ENCODE results near the gene SSC4D.
"Not testable (repeated sequence)": the region's sequence is repeated elsewhere in the genome, so short reads cannot be mapped to it uniquely, and the experiment has no call there.

The SSC4D gene

DNA sequence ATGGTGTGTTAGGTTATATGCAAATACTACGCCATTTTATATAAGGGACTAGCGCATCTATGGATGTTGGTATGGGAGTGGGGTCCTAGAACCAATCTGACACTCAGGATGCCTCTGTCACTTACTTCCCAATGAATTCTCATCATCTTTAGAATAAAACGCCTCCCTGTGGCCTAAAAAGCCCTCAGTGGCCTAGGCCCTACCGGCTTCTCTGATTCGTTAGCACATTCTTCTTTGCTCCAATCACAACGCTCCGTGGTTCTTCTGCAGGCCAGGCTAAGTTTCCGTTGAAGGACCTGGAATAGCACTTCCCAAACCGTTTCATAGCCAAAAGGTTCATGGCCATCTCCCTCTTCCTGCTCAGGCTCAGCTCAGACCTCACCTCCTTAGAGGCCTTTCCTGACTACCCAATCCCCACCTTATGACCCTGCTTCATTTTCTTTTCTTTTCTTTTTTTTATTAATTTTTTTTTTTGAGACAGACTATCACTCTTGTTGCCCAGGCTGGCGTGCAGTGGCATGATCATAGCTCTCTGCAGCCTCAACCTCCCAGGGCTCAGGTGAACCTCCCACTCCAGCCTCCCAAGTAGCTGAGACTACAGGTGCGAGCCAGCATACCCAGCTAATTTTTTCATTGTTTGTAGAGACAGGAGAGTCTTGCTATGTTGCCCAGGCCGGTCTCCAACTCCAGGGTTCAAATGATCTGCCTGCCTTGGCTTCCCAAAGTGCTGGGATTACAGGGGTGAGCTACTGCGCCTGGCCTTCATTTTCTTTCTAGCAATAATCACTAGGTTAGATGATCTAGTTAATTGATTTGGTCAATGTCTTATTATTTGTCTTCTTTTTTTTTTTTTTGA is 26.2 kb downstream of the SSC4D start:
- no peak for DNase-seq (ENCODE audit: low spot score)
- H3K4me1 Mint-ChIP-seq (ENCODE audit: low read depth): no peaks in the 10 kb centered on the region
- H3K36me3 Mint-ChIP-seq (ENCODE audit: low read depth): no peaks in the 10 kb centered on the region
- H3K27ac Mint-ChIP-seq: no peak overlapping the region
- no peak overlapping the region for H3K4me3 Mint-ChIP-seq
- no peaks in the 10 kb centered on the region for H3K9me3 Mint-ChIP-seq
- H3K27me3 Mint-ChIP-seq (ENCODE audit: low read depth): no peaks in the 10 kb centered on the region

DNA sequence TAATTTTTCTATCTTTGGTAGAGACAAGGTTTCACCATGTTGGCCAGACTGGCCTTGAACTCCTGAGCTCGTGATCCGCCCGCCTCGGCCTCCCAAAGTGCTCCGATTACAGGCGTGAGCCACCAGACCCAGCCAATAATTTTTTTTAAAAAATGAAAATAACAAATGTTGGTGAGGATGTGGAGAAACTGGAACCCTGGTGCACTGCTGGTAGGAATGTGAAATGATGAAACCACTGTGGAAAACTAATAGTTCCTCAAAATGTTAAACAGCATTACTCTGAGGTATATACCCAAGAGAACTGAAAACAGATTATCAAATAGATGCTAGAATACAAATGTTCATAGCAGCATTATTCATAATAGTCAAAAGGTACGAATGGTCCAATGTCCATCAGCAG is 27.7 kb downstream of the SSC4D start:
- no peaks in the 10 kb centered on the region for H3K9me3 Mint-ChIP-seq
- DNase-seq (ENCODE audit: low spot score): no peak
- H3K4me1 Mint-ChIP-seq (ENCODE audit: low read depth): no peaks in the 10 kb centered on the region
- H3K4me3 Mint-ChIP-seq: no peak overlapping the region
- H3K27me3 Mint-ChIP-seq (ENCODE audit: low read depth): peaks cover 3% of the 10 kb centered on the region
- H3K27ac Mint-ChIP-seq: no peak overlapping the region
- H3K36me3 Mint-ChIP-seq (ENCODE audit: low read depth): no peaks in the 10 kb centered on the region

DNA sequence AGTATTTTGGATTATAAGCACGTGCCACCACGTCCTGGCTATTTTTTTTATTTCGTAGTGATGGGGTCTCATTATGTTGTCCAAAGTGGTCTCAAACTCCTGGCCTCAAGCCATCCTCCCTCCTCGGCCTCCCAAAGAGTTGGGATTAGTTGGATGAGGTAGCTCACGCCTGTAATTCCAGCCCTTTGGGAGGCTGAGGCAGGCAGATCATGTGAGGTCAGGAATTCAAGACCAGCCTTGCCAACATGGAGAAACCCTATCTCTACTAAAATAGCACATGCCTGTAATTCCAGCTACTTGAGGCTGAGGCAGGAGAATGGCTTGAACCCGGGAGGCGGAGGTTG is 28.9 kb downstream of the SSC4D start:
- no peak overlapping the region for H3K27ac Mint-ChIP-seq
- DNase-seq (ENCODE audit: low spot score): no peak
- H3K36me3 Mint-ChIP-seq (ENCODE audit: low read depth): no peaks in the 10 kb centered on the region

DNA sequence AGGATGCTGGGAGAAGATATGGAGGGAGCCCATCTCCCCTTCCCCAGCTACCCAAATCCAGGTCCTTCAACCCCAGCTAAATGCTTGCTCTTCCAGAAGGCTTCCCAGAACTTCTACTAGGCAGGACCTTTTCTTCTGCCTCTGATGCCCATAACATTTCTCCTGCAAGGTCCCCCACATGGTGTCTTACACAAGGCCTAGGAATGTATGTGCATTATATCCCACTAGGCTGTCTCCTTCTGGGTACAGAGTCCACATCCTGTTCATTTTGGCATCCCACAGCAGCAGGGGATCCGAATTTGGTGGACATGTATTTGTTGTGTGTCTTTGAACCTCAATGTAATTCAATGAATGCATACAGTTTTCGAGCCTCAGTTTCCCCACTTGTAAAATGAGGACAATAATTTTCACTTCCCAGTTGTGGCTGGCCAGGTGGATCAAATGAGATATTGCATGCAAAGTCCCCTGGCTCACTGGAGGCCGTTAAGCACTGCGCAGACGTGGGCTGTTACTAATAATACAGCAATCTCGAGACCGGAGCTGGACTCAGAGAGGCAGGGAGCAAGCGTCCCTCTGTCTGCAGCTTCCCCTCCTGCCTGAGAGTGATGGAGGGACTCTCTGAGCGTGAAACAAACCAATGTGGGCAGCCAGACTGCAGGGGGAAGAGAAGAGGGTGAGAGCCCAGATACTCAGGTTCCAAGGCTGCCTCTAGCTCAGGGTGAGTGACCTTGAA is 32.1 kb downstream of the SSC4D start:
- Mint-ChIP-seq H3K27me3 (ENCODE audit: low read depth) (peaks cover 13% of the 10 kb centered on the region), H3K27ac (no peak overlapping the region), H3K36me3 (ENCODE audit: low read depth) (no peaks in the 10 kb centered on the region), H3K4me3 (no peak overlapping the region), H3K9me3 (no peaks in the 10 kb centered on the region), H3K4me1 (ENCODE audit: low read depth) (no peaks in the 10 kb centered on the region)
- DNase-seq (ENCODE audit: low spot score): no peak

More for the DNA sequence above, 28.9 kb downstream of the SSC4D start:
- Mint-ChIP-seq H3K27me3 (ENCODE audit: low read depth) (peaks cover 3% of the 10 kb centered on the region), H3K9me3 (no peaks in the 10 kb centered on the region), H3K4me3 (peak overlapping the region; percentile 71), H3K4me1 (ENCODE audit: low read depth) (no peaks in the 10 kb centered on the region)

DNA sequence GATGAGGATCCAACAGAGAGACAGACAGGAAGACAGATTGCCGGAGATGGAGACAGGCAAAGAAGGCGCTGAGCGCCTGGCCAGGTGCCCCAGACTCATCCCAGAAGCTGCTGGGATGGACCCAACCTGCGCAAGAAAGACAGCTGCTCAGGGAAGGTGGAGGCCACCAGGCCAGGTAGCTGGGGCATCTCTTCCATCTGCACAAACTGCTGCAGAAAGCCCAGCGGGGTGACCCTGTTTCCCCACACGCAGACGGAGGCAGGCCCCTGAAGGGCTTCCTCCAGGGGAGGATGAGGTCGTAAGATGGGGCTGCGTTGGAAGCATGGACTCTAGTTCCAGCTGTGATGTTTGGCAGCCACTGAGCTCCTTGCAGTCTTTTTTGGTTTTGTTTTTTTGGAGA is 34.2 kb downstream of the SSC4D start:
- Mint-ChIP-seq H3K4me3 (no peak overlapping the region), H3K9me3 (no peaks in the 10 kb centered on the region), H3K36me3 (ENCODE audit: low read depth) (no peaks in the 10 kb centered on the region), H3K27ac (no peak overlapping the region), H3K4me1 (ENCODE audit: low read depth) (no peaks in the 10 kb centered on the region), H3K27me3 (ENCODE audit: low read depth) (peaks cover 13% of the 10 kb centered on the region)
- no peak for DNase-seq (ENCODE audit: low spot score)

DNA sequence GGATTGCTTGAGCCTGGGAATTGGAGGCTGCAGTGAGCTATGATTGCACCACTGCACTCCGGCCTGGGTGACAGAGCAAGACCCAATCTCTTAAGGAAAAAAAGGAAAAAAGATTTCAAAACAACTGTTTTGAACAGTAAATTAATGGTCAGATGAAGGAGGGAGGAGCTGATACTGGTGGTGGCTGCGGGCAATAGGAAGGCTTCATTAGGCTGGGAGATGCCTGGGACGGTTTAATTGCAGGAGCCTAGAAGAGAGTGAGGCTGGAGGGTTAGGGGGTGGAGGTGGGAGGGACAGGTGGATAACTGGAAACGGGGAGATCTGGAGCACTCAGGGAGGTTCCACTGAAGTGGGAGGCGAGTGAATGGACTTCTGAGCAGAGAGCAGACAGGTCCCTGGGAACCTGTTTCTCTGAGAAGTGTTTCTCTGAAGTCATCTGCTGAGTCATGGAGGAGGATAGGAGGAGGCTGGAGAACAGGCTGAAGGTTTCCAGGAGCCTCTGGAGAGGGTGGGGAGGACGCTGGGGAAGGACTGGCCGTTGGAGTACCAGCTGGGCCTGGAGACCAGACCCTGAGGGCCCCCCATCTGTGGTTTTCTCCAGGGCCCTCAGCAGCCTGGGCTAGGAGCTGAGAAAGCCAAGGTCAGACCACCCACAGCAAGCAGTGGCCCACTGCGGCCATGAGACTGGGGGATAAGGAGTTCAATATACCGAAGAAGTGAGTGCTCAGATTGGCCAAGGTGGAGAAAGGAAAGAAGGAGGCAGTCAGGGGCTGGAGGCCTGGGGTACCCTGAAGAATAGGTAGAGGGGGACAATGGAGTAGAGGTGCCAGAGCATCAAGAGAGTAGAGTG is 36.3 kb downstream of the SSC4D start:
- Mint-ChIP-seq H3K36me3 (ENCODE audit: low read depth) (no peaks in the 10 kb centered on the region), H3K4me1 (ENCODE audit: low read depth) (no peaks in the 10 kb centered on the region), H3K27me3 (ENCODE audit: low read depth) (peaks cover 13% of the 10 kb centered on the region), H3K9me3 (no peaks in the 10 kb centered on the region), H3K27ac (no peak overlapping the region), H3K4me3 (no peak overlapping the region)
- DNase-seq (ENCODE audit: low spot score): no peak

DNA sequence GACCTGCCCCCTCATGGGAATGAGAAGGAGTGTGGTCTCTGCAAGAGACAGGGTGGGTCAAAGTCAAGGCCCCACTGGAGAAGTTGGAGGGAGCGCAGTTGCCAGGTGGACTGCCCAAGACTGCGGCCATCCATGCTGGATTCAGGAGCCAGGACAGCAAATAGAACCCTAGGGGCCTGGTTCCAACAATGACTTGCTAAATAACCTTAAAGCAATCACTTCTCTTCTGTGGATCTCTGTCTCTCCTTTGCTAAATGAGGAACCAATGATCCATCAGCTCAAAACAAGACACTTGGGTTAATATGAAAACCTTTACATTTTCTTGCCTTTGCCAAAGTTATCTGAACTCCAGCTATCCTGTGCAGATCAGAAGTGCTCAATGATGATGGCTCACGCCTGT is 38.1 kb downstream of the SSC4D start:
- H3K36me3 Mint-ChIP-seq (ENCODE audit: low read depth): no peaks in the 10 kb centered on the region
- H3K27ac Mint-ChIP-seq: no peak overlapping the region
- peaks cover 12% of the 10 kb centered on the region for H3K27me3 Mint-ChIP-seq (ENCODE audit: low read depth)
- H3K4me3 Mint-ChIP-seq: no peak overlapping the region
- H3K4me1 Mint-ChIP-seq (ENCODE audit: low read depth): no peaks in the 10 kb centered on the region
- no peak for DNase-seq (ENCODE audit: low spot score)
- no peaks in the 10 kb centered on the region for H3K9me3 Mint-ChIP-seq

DNA sequence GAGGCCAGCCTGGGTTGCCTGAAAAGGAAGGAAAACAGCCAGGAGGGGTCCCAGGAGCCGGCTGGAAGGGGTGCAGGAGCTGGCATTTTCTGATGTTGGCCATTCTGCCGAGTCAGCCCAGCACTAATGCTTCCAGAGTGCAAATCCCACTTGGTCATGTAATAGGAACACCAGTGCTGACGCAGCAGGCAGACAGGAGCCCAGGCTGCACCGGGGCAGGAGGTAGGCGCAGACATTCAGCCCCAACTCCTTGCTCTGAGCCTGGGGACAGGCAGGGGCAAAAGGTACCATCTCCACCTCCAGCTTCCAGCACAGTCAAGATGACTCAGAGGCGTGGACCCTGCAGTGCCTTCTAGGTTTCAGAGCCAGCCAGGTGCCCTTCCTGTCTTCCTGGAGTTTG is 40.5 kb downstream of the SSC4D start:
- Mint-ChIP-seq H3K27ac (no peak overlapping the region), H3K27me3 (ENCODE audit: low read depth) (peaks cover 6% of the 10 kb centered on the region), H3K4me3 (no peak overlapping the region), H3K36me3 (ENCODE audit: low read depth) (no peaks in the 10 kb centered on the region), H3K9me3 (no peaks in the 10 kb centered on the region), H3K4me1 (ENCODE audit: low read depth) (peaks cover 11% of the 10 kb centered on the region)
- DNase-seq (ENCODE audit: low spot score): no peak

DNA sequence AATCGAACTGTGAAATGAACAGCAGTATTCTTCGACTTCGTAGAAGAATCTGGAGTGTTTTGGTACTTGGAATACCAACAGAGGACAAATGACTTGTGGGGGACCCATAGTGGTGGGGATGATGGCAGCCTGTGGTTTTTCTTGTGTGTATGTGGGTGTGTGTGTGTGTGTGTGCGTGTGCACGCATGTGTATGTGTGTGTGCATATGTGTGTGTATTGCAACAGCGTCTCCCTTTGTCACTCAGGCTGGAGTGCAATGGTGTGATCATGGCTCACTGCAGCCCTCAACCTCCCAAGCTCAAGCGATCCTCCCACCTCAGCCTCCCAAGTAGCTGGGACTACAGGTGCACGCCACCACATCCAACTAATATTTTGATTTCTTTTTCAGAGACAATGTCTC is 41.3 kb downstream of the SSC4D start:
- Mint-ChIP-seq H3K36me3 (ENCODE audit: low read depth) (no peaks in the 10 kb centered on the region), H3K4me1 (ENCODE audit: low read depth) (peaks cover 13% of the 10 kb centered on the region), H3K9me3 (no peaks in the 10 kb centered on the region), H3K4me3 (no peak overlapping the region), H3K27ac (no peak overlapping the region), H3K27me3 (ENCODE audit: low read depth) (peaks cover 4% of the 10 kb centered on the region)
- no peak for DNase-seq (ENCODE audit: low spot score)

DNA sequence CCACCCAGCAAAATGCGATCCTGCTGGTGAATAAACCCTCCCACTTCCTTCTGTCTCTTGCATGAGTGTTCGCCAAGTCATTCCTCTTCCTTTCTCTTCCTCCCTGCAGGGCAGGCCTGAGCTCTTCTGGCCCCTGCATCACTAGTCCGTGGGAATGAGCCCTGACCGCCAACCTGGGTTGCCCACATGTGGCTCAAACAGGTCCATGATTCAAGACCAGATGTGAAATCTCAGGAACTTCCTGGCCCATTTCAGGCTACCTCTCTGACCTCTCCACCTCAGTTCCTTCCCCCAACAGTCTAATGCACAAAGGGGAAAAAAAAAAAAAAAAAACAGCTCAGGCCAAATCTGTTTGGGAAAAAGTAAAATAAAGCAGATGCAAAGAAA is 45.3 kb downstream of the SSC4D start:
- Mint-ChIP-seq H3K27me3 (ENCODE audit: low read depth) (peaks cover 2% of the 10 kb centered on the region), H3K27ac (peak overlapping the region; percentile 91), H3K36me3 (ENCODE audit: low read depth) (no peaks in the 10 kb centered on the region), H3K4me1 (ENCODE audit: low read depth) (peaks cover 19% of the 10 kb centered on the region), H3K4me3 (peak overlapping the region; percentile 77), H3K9me3 (no peaks in the 10 kb centered on the region)
- DNase-seq (ENCODE audit: low spot score): peak; percentile 14

DNA sequence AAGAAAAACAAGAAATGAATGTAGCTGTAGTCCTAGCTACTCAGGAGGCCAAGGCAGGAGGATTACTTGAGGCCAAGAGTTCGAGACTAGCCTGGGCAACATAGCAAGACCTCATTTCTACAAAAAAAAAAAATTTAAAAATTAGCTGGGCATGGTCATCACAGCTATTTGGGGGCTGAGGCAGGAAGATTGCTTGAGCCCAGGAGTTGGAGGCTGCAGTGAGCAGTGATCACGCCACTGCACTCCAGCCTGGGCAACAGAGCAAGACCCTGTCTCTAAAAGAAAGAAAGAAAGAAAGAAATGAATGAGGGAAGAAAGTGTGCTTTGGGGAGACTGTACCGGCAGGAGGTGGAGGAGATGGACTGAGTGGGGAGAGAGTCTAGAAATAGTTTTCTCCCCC is 45.7 kb downstream of the SSC4D start:
- H3K36me3 Mint-ChIP-seq (ENCODE audit: low read depth); DNase-seq (ENCODE audit: low spot score): not testable (repeated sequence)
- H3K4me3 Mint-ChIP-seq: peak overlapping the region; percentile 77

DNA sequence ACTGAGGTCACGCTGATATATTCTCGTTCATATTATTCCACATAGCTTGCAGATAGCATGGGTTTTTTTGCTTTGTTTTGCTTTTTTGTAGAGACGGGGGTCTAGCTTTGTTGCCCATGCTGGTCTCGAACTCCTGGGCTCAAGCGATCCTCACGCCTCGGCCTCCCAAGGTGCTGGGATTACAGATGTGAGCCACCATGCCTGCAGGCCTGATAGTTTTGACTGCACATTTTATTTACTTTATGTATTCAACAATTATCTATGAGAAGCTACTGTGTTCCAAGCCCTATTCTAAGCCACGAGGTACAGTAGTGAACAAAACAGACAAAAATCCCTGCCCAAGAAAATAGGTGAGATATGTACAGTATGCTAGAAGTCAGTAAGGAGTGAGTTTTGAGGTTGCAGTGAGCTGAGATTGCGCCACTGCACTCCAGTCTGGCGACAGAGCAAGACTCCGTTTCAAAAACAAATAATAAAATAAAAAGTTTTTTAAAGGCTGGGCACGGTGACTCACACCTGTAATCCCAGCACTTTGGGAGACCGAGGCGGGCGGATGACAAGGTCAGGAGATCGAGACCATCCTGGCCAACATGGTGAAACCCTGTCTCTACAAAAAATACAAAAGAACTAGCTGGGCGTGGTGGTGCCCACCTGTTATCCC is 49.4 kb downstream of the SSC4D start:
- no peaks in the 10 kb centered on the region for H3K9me3 Mint-ChIP-seq
- H3K27me3 Mint-ChIP-seq (ENCODE audit: low read depth): no peaks in the 10 kb centered on the region
- peak overlapping the region; percentile 99 for H3K27ac Mint-ChIP-seq
- peak overlapping the region; percentile 93 for H3K4me3 Mint-ChIP-seq
- peaks cover 37% of the 10 kb centered on the region for H3K4me1 Mint-ChIP-seq (ENCODE audit: low read depth)
- peaks cover 26% of the 10 kb centered on the region for H3K36me3 Mint-ChIP-seq (ENCODE audit: low read depth)
- no peak for DNase-seq (ENCODE audit: low spot score)

More for the DNA sequence above, 45.7 kb downstream of the SSC4D start:
- peaks cover 19% of the 10 kb centered on the region for H3K4me1 Mint-ChIP-seq (ENCODE audit: low read depth)
- H3K27ac Mint-ChIP-seq: peak overlapping the region; percentile 91
- not testable (repeated sequence) for H3K27me3 Mint-ChIP-seq (ENCODE audit: low read depth); H3K9me3 Mint-ChIP-seq

DNA sequence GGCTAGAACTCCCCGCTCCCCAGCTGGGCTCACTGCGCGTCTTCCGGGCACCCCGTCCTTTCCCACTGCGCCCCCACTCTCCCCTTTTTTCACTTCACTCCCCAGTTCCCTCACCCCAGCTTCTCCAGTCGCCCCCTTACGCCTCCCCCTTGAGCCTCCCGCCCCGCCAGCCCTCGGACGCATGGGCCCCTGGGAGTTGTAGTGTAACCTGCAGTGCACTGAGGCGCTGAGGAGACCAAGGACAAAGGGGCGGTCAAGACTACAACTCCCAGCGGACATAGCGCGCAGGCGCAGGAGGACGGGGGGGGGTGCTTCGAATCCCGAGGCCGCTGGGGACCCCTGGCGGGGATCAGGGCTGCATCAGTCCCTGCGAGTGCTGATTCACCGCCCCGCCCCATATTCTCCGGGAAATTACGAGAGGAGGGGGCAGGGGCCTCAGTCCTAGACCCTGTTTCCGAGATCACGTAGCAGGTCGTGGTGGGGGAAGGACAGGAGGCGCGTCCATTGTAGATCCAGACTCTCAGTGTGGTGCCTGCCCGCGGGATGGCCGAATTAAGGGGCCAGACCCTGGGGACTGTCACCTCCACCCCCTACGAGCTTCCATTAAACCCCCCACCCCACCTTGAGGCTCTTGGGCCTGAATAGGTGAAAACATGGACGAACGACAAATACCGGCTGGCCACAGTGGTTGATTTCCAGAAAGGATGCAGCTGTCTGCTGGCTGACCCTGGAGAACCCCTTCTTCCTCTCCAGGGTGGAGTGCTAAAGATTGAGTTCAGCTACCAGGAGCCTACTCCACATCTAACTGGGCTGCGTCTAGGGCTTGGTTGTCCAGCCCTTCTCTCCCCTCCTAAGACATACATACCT is 50.2 kb downstream of the SSC4D start:
- H3K4me3 Mint-ChIP-seq: peak overlapping the region; percentile 93
- H3K27me3 Mint-ChIP-seq (ENCODE audit: low read depth): no peaks in the 10 kb centered on the region
- H3K4me1 Mint-ChIP-seq (ENCODE audit: low read depth): peaks cover 37% of the 10 kb centered on the region
- DNase-seq (ENCODE audit: low spot score): peak; percentile 94
- H3K9me3 Mint-ChIP-seq: no peaks in the 10 kb centered on the region
- peak overlapping the region; percentile 99 for H3K27ac Mint-ChIP-seq
- peaks cover 32% of the 10 kb centered on the region for H3K36me3 Mint-ChIP-seq (ENCODE audit: low read depth)
